Measurements from ENCODE around the gene HOMEZ.

DNA sequence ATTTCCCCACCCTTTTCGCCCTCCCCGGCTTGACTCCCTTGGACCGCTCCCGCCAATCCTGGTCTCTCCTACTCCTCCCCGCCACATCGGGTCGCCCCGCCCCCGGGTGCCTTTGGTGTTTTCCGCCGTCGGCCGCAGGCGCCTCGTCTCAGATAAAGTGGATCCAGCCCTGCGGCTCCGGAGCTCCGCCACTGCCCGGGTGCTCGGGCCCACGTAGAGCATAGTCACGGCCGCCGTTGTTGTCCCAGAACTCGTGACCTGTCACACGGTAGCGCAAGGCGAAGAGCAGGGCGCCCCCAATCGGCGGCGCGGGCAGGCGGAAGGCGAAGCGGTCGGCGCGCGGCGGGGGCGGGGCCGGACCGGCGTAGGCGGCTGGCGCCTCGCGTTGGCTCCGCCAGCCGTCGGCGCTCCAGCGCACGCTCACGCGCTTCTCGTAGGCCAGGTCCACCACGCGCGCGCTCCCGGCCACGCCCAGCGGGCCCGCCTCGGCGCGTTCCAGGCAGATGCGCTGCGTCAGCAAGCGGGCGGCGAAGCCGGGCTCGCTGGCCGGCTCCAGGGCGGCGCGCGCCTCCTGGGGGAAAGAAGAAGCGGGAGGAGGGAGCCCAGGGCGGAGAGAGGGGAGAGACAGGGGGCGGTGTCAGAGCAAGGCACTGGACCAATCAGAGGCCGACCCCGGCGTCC lies 15.5 kb upstream of the HOMEZ start:
- TF ChIP-seq ARNT (IDR thresholded peaks at IDR 0.05) (peak; percentile 58), TARDBP (IDR thresholded peaks at IDR 0.05) (no peak), SP1 (IDR thresholded peaks at IDR 0.05) (no peak), FOXA1 (IDR thresholded peaks at IDR 0.05) (no peak), ELF4 (IDR thresholded peaks at IDR 0.05) (no peak)
